ENCODE data around the gene SLC38A2.

SLC38A2 gene

DNA sequence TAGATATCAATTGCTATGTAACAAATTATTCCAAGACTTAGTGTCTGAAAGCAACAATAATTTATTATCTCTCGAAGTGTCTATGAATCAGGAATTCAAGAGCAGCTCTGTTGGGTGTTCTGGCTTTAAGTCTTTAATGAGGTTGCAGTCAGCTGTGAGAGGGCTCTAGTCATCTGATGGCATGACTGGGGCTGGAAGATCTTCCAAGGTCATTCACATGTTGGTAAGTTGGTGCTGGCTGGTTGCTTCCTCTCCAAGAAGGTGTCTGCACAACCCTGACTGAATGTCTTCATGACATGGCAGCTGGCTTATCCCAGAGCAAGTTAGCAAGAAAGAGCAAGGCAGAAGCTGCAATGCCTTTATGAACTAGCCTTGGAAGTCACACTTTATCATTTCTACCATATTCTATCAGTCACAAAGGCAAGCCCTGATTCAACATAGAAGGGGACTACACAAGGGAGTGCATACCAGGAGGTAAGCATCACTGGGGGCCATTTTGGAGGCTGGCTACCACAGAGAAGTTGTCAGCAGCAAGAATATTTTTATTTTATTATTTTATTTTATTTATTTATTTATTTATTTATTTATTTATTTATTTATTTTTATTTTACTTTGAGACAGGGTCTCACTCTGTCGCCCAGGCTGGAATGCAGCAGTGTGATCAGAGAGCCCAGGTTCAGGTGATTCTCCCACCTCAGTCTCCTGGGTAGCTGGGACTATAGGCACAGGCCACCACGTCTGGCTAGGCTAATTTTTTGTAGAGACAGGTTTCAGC lies 7.6 kb upstream of the SLC38A2 start:
- no peak overlapping the region for H3K4me3 ChIP-seq (ENCODE audit: low read depth, low read length)
- TF ChIP-seq CTCF (IDR thresholded peaks at IDR 0.05; ENCODE audit: low read depth, low read length, missing control alignments) = no peak
- DNase-seq (ENCODE audit: low read depth) = no peak
- in situ Hi-C loops (cut with HindIII; ENCODE audit: low sequenced_read_pairs) = no loop called here

DNA sequence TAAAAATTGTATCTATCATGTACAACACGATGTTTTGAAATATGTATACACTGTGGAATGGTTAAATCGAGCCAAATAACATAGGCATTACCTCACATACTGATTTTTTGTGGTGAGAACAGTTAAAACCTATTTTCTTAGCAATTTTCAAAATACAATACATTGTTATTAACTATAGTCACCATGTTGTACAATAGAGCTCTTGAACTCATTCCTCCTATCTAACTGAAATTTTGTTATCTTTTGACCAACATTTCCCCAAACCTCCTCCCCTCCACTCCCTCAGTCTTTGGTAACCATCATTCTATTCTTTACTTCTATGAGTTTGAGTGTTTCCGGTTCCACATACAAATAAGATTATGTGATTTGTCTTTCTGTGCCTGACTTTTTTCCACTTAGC lies 6.8 kb upstream of the SLC38A2 start:
- in situ Hi-C loops (cut with HindIII; ENCODE audit: low sequenced_read_pairs) = no loop called here
- no peak for DNase-seq (ENCODE audit: low read depth)
- H3K4me3 ChIP-seq (ENCODE audit: low read depth, low read length) = no peak overlapping the region
- no peak for TF ChIP-seq CTCF (IDR thresholded peaks at IDR 0.05; ENCODE audit: low read depth, low read length, missing control alignments)

- TF ChIP-seq CTCF (IDR thresholded peaks at IDR 0.05; ENCODE audit: low read depth, low read length, missing control alignments) = no peak
- no peak for DNase-seq (ENCODE audit: low read depth)
- in situ Hi-C loops (cut with HindIII; ENCODE audit: low sequenced_read_pairs) = no loop called here
- no peak overlapping the region for H3K4me3 ChIP-seq (ENCODE audit: low read depth, low read length)
These were observed 6.0 kb upstream of the SLC38A2 start for GRCh38 chr12:46378530-46378929.

DNA sequence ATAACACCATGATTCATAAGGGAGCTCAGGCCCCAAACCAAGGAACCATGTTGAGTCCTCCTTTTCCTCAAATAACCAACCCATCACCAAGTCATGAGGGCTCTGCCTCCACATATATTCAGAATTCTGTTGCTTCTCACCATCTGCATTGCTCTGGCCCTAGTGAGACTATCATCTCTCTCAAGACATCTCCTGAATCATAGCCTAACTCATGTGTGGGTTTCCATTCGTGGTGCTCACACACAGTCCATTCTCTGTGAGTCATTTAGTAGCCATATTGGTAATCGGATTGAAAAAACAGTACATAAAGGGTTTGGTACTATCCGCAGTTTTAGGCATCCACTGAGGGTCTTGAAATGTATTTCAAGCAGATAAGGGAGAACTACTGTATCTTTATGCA lies 5.1 kb upstream of the SLC38A2 start:
- no peak for TF ChIP-seq CTCF (IDR thresholded peaks at IDR 0.05; ENCODE audit: low read depth, low read length, missing control alignments)
- H3K4me3 ChIP-seq (ENCODE audit: low read depth, low read length) = no peak overlapping the region
- DNase-seq (ENCODE audit: low read depth) = no peak
- in situ Hi-C loops (cut with HindIII; ENCODE audit: low sequenced_read_pairs) = no loop called here

DNA sequence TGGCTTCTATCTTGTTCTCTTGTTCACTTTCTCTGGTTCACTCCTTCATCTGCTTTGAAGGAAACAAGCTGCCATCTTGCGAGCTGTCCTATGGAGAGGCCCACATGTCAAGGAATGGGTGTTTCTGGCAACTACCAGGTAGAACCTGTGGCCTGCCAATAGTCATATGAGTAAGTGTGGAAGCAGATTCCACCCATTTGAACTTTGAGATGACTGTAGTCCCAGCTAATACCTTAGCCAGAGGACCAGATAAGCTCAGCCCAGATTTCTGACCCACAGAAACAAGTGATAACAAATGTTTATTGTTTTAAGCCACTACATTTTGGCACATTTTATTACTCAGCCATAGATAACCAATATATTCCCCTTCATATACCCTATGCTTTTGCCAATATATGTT lies 4.0 kb upstream of the SLC38A2 start:
- no peak overlapping the region for H3K4me3 ChIP-seq (ENCODE audit: low read depth, low read length)
- TF ChIP-seq CTCF (IDR thresholded peaks at IDR 0.05; ENCODE audit: low read depth, low read length, missing control alignments) = no peak
- in situ Hi-C loops (cut with HindIII; ENCODE audit: low sequenced_read_pairs) = no loop called here
- DNase-seq (ENCODE audit: low read depth) = no peak

- no peak overlapping the region for H3K4me3 ChIP-seq (ENCODE audit: low read depth, low read length)
- no peak for DNase-seq (ENCODE audit: low read depth)
- in situ Hi-C loops (cut with HindIII; ENCODE audit: low sequenced_read_pairs) = no loop called here
- TF ChIP-seq CTCF (IDR thresholded peaks at IDR 0.05; ENCODE audit: low read depth, low read length, missing control alignments) = no peak
These were observed 2.1 kb upstream of the SLC38A2 start for GRCh38 chr12:46374711-46375110.
